Myocyte (in vitro differentiated cells): ENCODE measurements around the gene SNRNP48. TPM values are rescaled to one million over a fixed set of nuclear protein-coding genes. Genes with fewer than 3 reads are reported as not detected.

Experiments used
- DNase-seq: peaks from one replicate; pipeline ENCODE4 v3.0.0-alpha.2; 2012; ENCODE audit warnings: low read depth
- total RNA-seq: library from RNA; depleted of rRNA; stranded (reverse); fragments of >200 nt; gene quantifications from 2 replicates; pipeline ENCODE4 v1.2.3, GENCODE V29; 2014

Gene SNRNP48
- total RNA-seq, 1 donor from 2014 or later = 25.4 TPM

DNA sequence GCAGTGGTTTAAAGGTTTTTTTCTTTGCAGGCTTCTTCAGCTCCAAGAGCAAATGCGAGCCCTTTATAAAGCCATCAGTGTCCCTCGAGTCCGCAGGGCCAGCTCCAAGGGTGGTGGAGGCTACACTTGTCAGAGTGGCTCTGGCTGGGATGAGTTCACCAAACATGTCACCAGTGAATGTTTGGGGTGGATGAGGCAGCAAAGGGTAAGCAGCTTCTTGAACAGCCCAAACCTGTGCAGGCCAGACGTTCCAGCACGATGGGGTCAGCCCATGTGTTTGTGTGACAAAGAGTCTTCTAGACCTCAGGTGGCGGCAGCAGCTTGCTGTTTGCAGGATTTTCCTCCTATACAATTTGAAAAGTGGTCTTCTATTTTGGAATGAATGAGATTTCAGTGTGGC is 30.8 kb upstream of the SNRNP48 start:
- no peak for DNase-seq

DNA sequence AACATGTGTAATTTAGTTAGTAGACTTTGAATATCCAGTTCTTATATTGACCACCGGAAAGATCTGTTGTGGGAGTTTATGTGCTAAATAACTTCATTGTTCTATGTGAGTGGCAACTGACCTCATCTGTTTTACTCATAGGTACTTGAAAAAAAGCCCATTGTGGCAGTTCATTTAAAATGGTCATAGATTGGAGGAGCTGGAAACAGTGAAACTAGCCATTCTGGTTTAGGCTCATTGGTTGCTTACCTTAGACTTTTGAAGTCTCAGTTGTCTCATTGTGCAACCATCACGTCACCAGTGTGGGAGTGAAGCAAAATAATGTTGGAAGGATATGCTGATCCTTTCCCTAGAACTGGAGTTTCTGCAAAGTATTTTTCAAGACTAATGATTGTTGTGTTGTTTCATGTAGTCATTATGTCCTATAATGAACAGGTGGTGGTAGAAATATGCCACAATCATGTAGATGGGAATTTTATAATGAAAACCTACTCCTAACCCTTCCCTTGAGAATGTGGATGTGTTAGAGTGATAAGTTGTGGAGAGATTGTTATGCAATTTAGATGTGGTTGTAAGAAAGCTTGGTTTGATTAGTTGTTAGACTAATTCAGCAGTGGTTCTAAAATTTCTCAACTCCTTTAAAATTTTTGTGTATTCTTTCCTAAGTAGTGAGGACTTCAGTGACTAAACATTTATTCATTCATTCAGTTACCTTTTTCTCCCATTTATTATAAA is 30.2 kb upstream of the SNRNP48 start:
- no peak for DNase-seq

DNA sequence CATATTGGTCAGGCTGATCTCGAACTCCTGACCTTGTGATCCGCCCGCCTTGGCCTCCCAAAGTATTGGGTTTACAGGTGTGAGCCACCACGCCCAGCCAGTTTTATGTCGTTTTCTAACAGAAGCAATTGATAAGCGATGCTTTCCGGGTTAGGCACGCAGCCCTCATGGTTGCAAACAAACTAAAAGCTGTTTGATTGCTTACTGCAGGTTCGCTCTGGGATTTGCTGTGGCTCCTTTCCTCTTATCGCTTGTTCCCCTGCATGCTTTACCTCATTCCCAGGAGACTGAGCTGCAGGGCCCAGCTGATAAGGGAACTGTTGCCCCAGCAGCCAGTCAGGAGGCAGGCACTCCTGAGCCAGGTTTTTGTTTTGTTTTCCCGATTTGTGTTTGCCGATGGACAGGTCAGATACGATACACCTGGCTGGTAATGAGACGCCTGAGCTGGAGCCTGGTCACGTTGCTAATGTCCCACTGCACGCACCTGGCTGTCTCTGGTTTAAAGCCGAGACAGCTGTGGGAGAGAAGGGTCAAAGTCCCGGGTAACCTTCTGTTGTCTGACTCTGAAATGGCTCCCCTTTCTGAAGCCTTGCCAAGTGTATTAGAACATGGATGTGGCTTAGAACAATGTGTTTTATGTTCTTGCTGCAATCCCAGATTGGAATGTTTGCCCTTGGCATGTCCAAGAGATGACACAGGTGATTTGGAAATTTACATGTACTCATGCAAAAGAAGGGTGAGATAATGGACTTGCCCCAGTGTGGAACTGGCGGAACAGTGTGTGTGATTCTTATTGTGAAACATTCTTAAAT is 28.6 kb upstream of the SNRNP48 start:
- DNase-seq = peak; percentile 30

DNA sequence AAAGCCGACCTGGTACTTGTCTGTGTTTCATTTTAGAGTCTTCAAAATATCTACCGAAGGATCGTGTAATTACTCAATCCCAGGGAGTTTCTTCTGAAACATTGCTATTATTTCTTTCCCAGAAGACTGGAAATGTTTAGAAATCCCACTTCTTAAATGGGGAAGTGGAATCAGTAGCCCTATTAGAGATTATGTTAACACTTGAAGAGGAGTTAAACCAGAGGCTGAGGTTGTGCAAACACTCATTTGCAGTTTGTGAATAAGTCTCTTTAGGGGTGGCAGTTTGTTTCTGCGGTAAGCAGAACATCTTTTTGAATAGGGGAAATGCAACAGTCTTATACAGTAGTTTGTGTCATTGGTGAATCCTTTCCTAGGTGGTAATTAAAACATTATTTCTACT is 27.2 kb upstream of the SNRNP48 start:
- DNase-seq = no peak

DNA sequence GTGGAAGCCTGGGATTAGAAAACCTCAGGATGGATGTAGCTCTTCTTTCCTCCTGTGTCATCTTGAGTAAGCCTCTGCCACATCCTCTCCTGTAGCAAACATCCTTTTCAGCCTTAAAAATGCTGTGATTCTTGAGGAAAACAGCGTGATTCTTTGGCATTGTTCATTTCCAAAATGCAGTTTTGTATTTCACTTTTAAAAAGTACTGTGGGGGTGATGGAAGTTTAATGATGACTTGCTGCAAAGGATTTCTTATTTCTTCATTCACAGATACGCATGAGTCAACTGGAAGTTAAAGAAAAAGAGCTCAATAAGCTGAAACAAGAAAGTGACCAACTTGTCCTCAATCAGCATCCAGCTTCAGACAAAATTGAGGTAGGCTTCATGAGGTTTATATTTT is 23.9 kb upstream of the SNRNP48 start:
- no peak for DNase-seq

DNA sequence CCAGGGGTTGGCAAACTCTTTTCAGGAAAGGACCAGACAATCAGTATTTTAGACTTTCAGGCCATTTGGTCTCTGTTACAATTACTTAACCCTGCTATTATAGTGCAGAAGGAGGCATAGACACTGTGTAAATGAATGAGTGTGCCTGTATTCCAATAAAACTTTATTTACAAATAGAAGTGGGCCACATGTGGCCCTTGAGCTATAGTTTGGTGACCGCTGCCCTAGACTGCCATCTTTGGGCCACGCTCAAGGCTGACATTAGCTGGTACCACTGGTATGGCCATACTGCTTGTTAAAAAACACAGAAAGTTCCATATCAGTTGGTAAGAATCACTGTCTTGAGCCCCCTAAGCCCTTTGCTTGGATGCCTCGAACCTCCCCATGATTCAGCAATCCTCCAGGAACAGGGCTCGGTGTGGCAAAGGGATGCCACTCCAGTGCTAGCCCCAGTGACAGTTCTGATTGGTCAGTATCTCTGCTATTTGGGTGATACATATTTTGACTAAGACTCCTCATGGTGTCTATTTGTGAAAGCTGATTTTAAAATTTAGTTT is 23.3 kb upstream of the SNRNP48 start:
- DNase-seq = no peak

DNA sequence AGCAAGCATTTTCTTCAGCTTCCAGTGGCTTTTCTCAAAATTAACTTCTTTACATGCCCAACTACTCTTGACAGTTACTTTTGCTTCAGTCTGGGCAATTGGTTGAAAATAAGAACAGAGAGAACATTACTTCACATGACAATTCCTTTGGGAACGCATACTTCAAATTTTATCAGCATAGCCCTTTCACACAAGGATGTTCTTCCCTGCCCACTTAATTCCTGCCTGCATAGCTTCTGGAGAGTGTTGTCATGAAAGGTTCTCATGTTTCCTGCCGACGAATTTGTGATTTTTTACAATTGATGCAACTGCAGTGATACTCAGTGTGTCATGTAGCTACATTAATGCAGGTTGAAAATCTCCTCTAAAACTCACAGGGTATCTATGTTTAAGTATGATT is 22.0 kb upstream of the SNRNP48 start:
- DNase-seq = peak; percentile 82

DNA sequence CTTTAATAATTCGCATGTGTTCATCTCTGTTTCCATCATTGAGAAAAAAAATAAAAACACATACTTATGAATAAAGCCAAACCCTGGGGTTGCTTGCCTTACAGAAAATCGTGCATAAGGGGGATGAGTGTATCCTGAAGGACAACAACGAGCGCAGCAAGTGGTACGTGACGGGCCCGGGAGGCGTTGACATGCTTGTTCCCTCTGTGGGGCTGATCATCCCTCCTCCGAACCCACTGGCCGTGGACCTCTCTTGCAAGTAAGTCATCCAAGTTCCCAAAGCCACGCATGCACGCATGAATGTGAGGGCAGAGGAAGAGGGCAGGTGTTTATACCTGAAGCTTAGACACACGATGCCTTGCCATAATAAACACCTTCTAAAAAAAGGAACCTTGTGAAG is 20.9 kb upstream of the SNRNP48 start:
- no peak for DNase-seq

DNA sequence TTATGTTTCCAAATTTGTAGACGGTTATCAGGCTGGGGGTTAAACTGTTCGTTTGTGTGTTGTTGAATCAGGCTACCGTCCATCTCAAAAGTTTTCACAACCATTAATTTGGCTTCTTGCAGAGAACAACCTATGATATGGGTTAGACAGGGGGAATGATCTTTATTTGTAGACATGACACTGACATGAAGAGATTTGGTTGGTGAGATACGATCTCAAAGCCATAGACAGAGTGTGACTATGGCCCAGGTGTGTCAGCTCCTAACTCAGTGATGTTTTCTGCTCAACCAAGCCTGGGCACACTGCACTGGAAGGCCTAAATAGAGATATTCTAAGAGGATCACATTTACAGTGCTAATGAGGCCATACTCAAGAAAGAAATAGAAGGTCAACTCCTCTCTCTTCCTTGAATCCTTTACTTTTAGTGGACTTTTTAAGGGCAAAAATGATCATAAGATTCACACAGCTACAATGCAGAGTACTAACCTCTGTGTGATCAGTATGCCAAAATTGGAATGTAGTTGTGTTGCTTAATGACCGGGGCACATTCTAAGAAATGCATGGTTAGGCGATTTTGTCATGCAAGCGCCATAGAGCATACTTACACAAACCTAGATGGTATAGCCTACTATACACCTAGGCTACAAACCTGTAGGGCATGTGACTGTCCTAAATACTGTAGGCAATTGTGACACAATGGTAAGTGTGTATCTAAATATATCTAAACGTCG is 17.6 kb upstream of the SNRNP48 start:
- no peak for DNase-seq

DNA sequence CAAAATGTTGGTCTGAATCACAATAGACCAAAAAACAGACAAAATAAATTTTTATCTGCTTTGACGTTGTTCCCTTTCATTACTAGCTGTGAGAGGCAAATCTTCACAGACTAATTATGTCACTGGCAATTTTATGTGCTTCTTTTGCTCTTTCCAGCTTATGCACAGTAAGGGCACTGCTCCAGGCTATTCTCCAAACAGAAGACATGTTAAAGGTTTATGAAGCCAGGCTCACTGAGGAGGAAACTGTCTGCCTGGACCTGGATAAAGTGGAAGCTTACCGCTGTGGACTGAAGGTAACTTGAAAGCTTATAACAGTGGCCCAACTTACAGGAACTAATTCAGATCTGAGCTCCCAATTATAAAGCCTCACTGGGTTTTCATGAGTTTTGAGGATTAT is 15.5 kb upstream of the SNRNP48 start:
- no peak for DNase-seq

DNA sequence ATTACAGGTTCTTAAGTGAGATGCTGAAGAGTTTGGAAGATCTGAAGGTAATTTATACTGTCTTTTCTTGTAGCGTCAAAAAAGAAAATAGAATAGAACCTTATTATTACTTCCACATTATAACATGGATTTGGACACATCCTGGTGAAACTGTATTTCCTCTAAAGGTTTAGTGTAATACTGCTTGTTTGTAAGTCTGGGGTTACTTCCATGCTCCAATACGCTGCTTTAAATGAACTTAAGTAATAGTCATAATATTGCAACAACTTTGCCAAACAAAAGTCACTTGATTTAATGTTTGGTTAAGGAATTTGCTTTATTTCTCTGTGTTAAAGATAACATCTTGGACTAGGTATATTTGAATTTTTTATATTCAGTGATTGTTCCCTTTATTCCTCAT is 11.5 kb upstream of the SNRNP48 start:
- DNase-seq = no peak

DNA sequence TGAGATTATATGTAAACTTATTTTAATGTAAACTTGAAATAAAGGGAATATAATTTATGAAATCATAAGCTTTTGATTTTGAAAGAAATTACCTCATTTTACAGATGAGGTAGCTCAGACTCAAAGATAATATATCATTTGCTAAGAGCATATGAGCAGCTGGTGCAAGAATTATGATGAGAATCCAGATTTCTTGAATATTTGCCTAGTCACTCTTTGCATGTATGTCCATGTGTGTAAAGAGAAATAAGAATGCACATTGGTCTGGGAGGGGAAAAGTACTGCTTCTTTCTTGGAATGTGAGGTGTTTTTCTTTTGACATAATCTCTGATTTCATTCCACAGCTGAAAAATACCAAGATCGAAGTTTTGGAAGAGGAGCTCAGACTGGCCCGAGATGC is 11.1 kb upstream of the SNRNP48 start:
- DNase-seq = no peak

DNA sequence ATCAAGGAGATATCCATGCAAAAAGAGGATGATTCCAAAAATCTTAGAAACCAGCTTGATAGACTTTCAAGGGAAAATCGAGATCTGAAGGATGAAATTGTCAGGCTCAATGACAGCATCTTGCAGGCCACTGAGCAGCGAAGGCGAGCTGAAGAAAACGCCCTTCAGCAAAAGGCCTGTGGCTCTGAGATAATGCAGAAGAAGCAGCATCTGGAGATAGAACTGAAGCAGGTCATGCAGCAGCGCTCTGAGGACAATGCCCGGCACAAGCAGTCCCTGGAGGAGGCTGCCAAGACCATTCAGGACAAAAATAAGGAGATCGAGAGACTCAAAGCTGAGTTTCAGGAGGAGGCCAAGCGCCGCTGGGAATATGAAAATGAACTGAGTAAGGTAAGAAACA is 10.1 kb upstream of the SNRNP48 start:
- no peak for DNase-seq

DNA sequence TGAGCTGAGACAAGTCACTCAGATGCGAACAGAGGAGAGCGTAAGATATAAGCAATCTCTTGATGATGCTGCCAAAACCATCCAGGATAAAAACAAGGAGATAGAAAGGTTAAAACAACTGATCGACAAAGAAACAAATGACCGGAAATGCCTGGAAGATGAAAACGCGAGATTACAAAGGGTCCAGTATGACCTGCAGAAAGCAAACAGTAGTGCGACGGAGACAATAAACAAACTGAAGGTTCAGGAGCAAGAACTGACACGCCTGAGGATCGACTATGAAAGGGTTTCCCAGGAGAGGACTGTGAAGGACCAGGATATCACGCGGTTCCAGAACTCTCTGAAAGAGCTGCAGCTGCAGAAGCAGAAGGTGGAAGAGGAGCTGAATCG is 9.5 kb upstream of the SNRNP48 start:
- no peak for DNase-seq

DNA sequence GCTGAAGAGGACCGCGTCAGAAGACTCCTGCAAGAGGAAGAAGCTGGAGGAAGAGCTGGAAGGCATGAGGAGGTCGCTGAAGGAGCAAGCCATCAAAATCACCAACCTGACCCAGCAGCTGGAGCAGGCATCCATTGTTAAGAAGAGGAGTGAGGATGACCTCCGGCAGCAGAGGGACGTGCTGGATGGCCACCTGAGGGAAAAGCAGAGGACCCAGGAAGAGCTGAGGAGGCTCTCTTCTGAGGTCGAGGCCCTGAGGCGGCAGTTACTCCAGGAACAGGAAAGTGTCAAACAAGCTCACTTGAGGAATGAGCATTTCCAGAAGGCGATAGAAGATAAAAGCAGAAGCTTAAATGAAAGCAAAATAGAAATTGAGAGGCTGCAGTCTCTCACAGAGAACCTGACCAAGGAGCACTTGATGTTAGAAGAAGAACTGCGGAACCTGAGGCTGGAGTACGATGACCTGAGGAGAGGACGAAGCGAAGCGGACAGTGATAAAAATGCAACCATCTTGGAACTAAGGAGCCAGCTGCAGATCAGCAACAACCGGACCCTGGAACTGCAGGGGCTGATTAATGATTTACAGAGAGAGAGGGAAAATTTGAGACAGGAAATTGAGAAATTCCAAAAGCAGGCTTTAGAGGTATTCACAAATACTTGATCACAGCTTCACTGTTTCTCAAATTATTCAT is 8.9 kb upstream of the SNRNP48 start:
- DNase-seq = no peak

DNA sequence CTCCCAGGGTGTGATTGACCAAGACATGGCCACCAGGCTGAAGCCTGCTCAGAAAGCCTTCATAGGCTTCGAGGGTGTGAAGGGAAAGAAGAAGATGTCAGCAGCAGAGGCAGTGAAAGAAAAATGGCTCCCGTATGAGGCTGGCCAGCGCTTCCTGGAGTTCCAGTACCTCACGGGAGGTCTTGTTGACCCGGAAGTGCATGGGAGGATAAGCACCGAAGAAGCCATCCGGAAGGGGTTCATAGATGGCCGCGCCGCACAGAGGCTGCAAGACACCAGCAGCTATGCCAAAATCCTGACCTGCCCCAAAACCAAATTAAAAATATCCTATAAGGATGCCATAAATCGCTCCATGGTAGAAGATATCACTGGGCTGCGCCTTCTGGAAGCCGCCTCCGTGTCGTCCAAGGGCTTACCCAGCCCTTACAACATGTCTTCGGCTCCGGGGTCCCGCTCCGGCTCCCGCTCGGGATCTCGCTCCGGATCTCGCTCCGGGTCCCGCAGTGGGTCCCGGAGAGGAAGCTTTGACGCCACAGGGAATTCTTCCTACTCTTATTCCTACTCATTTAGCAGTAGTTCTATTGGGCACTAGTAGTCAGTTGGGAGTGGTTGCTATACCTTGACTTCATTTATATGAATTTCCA is 4.6 kb upstream of the SNRNP48 start:
- DNase-seq = no peak

DNA sequence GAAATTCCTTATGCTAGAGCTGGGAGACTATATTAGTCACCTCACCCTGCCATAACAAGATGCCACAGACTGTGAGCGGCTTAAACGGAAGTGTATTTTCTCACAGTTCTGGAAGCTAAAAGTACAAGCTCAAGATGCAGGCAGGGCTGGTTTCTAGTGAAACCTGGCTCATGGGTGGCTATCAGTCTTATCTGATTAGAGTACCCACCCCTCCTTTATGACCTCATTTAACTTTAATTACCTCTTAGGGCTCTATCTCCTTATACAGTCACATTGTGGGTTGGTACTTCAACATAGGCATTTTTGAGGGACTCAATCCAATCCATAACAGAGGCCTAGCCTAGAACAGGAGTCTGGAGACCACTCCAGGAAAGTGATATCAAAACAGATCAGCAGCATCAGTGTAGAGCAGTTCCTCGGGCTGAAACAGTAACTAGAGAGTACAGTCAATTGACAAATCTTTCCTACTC is 2.3 kb upstream of the SNRNP48 start:
- peak; percentile 14 for DNase-seq

DNA sequence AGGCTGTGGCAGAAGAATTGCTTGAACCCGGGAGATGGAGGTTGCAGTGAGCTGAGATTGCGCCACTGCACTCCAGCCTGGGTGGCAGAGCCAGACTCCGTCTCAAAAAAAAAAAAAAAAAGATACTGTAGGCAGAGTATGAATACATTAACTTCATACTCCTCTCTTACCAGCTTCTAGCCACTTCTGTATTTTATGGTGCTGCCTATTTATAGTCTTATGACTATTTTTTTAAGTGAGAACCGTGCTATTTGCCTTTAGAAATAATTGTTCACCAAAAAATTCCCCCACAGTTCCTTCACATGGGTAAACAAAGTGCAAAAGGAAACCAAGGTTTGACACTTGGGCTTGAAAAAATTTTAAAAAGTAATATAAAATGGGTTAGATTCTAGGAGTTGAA is 1.5 kb upstream of the SNRNP48 start:
- DNase-seq = no peak

DNA sequence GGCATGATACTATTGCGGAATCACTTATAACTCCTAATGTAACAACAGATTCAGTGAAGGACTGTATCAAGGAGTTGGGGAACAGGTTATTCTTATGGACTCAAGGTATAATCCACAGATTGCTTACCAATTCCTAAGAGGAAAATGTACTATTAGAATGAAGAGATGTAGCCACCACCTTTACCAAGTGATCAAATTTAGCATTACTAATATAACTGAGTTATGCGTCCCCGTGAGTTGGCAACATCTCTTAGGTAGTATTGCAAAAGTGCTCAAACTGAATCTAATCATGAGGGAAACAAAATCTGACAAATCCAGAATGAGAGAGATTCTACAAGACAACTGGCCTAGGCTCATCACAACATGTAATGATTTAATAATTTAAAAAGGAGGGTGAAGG is 777 bp upstream of the SNRNP48 start:
- DNase-seq = no peak

DNA sequence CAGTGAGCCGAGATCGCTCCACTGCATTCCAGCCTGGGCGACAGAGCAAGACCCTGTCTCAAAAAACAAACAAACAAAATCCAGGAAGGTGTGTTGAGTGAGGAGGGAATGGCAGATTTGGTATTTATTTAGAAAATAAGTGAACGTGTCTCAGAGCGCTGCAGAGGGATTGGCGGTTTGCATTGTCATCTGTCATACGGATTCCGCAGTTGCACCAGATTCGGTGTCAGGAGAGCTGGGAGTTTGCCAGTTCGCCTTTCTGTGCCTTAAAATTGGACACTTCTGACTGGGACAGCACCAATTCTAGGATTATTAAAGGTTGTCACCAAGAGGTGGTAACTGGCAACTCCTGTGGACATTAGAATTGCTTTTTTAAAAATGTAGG is 912 bp downstream of the SNRNP48 start:
- peak; percentile 49 for DNase-seq

DNA sequence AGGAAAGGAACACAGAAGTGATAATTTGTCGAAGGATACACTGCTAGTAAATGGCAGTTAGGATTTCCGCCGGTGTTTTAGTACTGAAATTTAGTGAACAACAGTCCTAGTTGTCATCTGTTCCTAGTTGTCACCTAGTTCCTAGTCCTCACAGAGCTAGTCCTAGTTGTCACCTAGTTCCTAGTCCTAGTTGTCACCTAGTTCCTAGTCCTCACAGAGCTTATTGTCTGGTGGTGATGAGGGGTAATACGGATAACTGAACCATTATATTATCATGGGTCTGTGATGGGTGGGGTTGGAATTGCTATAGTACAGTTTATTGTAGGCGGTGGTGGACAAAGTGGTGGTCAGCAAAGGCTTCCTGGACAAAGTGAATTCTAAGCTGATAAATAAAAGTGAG is 1.8 kb downstream of the SNRNP48 start:
- DNase-seq = no peak
